LNCAP (cell line): ENCODE data around the gene UNC5C.

Experiments used
- TF ChIP-seq, protein P1 (sequence below): fragments of 450-650 bp; IDR thresholded peaks from 2 replicates; pipeline ENCODE4 v1.5.1; 2017; ENCODE audit warnings: mild to moderate bottlenecking

Gene UNC5C

DNA sequence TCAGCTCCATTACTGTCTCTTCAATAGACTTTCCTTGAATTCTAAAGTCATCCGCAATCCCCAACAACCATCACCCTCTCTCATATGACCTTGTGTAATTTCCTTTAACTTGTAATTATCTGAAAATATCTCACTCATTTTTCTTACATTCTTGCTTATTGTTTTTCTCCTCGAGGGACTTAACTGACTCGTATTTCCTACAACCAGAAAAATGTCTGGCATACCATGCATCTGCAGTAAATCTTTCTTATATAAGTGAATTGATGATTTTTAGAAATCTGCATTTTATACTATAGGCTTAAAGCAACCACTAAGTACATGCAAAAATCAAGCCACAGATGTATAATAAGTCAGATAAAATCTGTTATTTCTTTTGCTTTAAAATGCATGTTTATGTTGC, 276.7 kb downstream of the UNC5C start:
- TF ChIP-seq, protein P1, sequence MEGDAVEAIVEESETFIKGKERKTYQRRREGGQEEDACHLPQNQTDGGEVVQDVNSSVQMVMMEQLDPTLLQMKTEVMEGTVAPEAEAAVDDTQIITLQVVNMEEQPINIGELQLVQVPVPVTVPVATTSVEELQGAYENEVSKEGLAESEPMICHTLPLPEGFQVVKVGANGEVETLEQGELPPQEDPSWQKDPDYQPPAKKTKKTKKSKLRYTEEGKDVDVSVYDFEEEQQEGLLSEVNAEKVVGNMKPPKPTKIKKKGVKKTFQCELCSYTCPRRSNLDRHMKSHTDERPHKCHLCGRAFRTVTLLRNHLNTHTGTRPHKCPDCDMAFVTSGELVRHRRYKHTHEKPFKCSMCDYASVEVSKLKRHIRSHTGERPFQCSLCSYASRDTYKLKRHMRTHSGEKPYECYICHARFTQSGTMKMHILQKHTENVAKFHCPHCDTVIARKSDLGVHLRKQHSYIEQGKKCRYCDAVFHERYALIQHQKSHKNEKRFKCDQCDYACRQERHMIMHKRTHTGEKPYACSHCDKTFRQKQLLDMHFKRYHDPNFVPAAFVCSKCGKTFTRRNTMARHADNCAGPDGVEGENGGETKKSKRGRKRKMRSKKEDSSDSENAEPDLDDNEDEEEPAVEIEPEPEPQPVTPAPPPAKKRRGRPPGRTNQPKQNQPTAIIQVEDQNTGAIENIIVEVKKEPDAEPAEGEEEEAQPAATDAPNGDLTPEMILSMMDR, result no peak

DNA sequence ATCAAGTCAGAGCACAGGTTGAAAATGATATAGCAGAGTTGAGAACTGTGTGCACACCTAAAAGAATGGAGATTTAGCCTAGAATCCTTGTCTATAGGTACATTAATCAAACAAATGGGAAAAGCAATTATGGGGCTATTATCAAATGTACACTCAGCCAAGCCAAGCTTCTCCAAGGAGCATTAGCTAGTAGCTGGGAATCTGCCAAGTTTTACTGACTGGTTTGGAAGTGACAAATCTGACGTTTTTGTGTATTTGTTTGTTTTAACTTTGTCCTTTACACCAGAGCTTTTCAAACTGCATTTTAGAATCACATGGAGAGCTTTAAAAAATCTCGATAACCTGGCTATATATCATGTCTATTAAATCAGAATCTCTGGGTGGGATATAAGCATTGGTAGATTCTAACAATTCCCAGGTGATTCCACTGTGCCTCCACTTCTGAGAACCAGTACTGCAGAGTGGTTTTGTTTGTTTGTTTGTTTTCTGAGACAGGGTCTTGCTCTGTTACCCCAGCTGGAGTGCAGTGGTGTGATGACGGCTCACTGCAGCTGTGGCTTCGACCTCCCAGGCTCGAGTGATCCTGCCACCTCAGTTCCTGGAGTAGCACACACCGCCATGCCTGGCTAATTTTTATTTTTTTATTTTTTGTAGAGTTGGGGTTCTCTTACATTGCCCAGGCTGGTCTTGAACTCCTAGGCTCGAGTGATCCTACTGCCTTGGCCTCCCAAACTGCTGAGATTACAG, 279.8 kb downstream of the UNC5C start:
- TF ChIP-seq, protein P1, result no peak

DNA sequence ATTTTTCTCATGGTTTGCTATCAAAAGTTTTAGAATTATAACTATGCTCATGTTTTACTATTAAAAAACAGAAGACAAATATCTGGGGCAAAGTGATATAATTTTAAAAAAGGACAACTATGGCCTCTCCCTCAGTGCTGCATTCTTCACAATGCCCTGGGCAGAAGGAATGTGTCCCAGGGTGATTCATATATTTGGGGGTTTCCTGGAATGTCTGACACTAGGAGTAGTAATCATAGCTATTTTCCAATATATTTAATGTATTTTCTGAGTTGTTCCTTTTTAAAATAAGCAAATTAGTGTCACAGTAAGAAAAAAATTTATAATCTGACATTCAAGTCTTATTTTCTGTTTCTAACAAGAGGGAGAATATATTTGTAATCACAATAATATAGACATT, 281.7 kb downstream of the UNC5C start:
- TF ChIP-seq, protein P1, result no peak

DNA sequence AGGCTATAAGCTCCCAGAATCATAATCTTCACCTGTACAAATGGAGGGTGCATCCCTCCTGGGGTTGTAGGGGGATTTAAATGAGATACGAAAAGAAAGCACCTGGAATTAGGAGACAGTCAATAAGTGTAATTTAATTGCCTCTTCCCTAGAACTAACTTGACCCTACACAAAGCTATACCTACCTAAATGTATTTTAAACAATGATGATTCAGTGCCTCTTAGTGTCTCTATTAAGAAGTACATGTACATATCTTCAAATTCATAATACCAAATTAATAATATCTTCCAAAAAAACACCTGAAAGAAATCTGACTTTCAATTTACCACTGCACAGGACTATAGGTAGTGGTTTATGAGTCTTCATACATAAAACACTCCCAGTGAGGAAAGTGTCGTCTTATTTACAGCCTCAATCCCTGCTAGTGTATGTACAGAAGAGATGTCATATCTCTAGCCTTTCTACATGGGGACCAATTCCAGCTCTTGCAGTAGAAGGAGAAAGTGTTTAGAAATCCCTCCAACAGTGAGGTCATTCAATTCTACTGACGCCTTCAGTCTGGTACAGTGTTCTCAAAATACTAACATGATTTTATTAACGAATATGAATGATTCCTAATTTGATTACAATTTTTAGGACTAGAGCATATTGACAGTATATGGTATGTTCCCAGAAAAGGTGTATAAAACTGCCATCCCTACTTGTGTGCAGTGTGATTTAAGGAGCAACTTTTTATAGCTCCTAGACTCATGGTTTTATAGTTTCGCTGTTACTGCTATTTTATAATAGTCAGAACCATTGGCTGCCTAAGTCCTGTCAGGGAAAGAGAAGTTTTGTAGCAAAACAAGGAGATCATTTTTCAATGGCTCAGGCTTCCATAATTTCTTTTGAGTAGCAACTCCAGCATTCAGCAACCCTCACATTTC, 282.7 kb downstream of the UNC5C start:
- TF ChIP-seq, protein P1, result no peak

DNA sequence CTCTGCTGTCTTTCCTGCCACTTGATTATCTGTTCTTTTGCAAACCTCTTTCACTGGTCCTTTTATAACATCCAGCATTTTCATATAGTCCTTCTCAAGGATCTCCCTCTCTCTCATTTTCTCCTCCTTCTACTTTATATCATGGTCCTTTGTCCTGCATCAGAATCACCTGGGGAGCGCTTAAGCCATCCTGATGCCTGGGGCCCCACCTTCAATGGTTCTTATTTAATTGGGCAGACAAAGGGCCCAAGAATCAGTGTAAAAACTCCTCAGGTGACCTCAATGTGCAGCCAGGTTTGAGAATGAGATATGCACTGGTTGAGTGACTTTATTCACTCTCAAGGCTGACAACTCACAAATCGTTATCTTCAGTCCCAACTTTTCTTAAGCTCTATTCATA, 283.9 kb downstream of the UNC5C start:
- TF ChIP-seq, protein P1, result no peak

DNA sequence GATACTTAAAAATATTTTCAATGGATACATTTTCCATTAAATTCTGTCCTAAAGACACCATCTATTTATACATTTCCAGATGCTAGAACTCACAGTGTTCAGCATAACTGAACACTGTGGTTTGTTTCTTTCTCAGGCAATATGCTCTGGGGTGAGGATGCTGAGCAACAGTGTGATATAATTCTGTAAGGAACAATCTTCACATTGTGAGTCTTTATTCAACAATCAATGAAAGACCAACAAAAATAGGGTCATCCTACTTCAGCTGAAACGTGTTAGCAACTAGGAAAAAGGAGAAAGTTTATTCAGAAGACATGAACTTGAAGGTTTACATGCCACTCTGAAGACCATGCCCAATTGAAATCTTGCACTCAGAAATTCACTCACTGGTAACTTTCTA, 284.8 kb downstream of the UNC5C start:
- TF ChIP-seq, protein P1, result no peak

DNA sequence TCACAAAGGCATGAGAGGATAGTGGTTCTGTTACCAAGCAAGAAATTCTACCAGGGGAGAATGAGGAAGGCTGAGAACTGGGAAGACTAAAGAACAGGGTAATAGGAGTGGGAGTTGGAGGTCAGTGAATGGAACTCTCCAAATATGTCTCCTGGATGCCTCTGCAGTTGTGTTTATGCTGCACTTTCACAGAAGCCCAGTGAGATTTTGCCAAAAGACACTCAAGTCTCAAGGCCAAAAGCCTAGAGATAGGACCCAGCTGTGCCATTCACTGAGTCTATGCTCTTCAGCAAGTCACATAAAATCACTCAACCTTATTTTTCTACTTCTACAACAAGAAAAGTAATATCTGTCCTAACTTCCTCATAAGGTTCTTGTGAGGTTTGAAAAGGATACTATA, 285.4 kb downstream of the UNC5C start:
- TF ChIP-seq, protein P1, result no peak
